K562 (cell line): ENCODE results near the gene PCDH1.

ENCODE experiments used
- E2F3 ChIP-seq: fragments of 250-450 bp; sonication (Bioruptor Pico); IDR thresholded peaks from 2 replicates; pipeline ENCODE4 v1.4.0; 2020; ENCODE audit warnings: mild to moderate bottlenecking
- FOXA3 ChIP-seq, 2 experiments: fragments of 450-650 bp in 1 of 2; sonication (generic) in 1 of 2; formaldehyde crosslinking; IDR thresholded peaks in 1 of 2; conservative IDR thresholded peaks in 1 of 2; 2 replicates each; pipeline versions ENCODE4 v1.4.0 to v1.8.0; 2020 to 2022; ENCODE audit warnings: mild to moderate bottlenecking in 2 of 2, missing genetic modification reagents in 1 of 2
- HDAC2 ChIP-seq: fragments of 450-650 bp; IDR thresholded peaks from 2 replicates; pipeline ENCODE4 v1.6.1; 2016; ENCODE audit warnings: mild to moderate bottlenecking
- KAT2B ChIP-seq: IDR thresholded peaks from one replicate; pipeline ENCODE4 v1.6.1; 2012; ENCODE audit warnings: low read depth, mild to moderate bottlenecking, control low read depth, inconsistent platforms, low read length, moderate library complexity
- NBN ChIP-seq: fragments of 450-650 bp; IDR thresholded peaks from 2 replicates; pipeline ENCODE4 v1.6.1; 2016; ENCODE audit warnings: low read depth, mild to moderate bottlenecking
- ZNF41 ChIP-seq: fragments of 250-450 bp; sonication (Bioruptor Pico); conservative IDR thresholded peaks from 2 replicates; pipeline ENCODE4 v1.4.0; 2020; ENCODE audit warnings: mild to moderate bottlenecking
- ZNF449 ChIP-seq: fragments of 250-450 bp; sonication (Bioruptor Pico); IDR thresholded peaks from 2 replicates; pipeline ENCODE4 v1.8.0; 2022; ENCODE audit warnings: moderate library complexity, mild to moderate bottlenecking, inconsistent platforms
- TF ChIP-seq, protein P1 (sequence below): sonication (generic); formaldehyde crosslinking; IDR thresholded peaks from 2 replicates; pipeline ENCODE4 v1.8.1; 2023; ENCODE audit warnings: mild to moderate bottlenecking, missing genetic modification reagents, moderate library complexity

DNA sequence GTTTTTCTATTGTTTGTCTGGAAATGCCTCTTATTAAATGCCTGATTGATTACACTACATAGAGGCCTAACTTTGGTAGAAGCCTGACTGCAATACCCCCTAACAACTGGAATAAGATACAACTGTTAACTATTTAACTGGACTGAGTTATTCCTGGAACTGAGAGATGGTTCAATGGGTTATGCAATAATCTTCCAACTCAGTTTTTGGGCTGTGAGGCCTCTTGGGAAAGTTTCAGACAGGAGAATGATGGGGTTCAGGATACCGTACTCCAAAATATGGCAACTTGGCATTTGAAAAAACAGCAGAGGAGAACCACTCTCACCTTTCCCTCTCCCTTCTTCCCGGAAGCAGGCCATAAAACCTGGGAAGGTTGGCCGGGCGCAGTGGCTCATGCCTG, 19.2 kb upstream of the PCDH1 start:
- TF ChIP-seq FOXA3 (CRISPR knock-in tag; conservative IDR thresholded peaks at IDR 0.05 in 1 of 2, IDR thresholded peaks at IDR 0.05 in 1 of 2) (no peak), E2F3 (CRISPR knock-in tag) (no peak), NBN (no peak), HDAC2 (no peak), ZNF449 (no peak), ZNF41 (CRISPR knock-in tag) (no peak), KAT2B (no peak)
- TF ChIP-seq, protein P1, sequence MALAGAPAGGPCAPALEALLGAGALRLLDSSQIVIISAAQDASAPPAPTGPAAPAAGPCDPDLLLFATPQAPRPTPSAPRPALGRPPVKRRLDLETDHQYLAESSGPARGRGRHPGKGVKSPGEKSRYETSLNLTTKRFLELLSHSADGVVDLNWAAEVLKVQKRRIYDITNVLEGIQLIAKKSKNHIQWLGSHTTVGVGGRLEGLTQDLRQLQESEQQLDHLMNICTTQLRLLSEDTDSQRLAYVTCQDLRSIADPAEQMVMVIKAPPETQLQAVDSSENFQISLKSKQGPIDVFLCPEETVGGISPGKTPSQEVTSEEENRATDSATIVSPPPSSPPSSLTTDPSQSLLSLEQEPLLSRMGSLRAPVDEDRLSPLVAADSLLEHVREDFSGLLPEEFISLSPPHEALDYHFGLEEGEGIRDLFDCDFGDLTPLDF (CRISPR knock-in tag): no peak
